ENCODE results near the gene MYL5.
A peak's percentile ranks its signal among the peaks of the same experiment; 100 is the strongest.
"Not testable (repeated sequence)": the region's sequence is repeated elsewhere in the genome, so short reads cannot be mapped to it uniquely, and the experiment has no call there.

The MYL5 gene

GRCh38 chr4:699816-700580 lies 25.7 kb downstream of the MYL5 start:
- FAIRE-seq: no peak

DNA sequence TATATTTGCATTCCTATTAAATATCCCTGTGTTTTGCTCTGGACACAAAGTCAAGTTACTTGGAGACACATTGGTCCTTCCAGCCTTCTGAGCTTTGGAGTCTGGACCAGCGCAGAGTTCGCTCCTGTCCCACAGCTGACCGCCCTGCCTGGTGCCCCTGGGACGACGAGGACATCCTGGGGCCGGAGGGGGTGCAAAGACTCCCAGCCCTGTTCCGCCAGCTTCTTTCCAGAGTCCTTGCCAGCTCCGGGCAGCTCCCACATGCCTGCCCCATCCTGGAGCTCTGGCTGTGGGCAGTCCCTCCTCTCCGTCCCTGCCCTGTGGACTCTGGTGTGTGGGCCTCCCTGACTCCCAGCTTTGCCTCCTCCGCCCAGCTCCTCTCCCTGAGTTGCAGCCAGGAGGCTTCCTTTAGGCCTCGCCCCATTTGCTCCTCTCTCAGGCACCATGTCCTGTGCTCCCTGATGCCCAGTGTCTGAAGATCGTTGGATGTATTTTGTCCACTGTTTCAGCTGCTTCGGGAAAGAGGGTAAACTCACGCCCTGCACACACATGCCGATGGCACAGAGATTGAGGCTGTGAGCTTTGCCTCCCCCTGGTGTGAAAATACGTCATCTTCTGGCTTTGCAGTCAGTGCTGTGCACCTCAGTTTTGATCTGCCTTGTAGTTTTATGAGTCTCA lies 26.4 kb downstream of the MYL5 start:
- TF ChIP-seq TAF1 (IDR thresholded peaks at IDR 0.05; ENCODE audit: borderline replicate concordance, low read depth, low read length) (no peak), POLR2AphosphoS5 (IDR thresholded peaks at IDR 0.05; ENCODE audit: low read depth, low read length) (no peak), POLR2A (IDR thresholded peaks at IDR 0.05; ENCODE audit: low read depth, low read length) (no peak)
- FAIRE-seq: no peak

More at GRCh38 chr4:699816-700580, 25.7 kb downstream of the MYL5 start:
- no peak for TF ChIP-seq POLR2AphosphoS5 (IDR thresholded peaks at IDR 0.05; ENCODE audit: low read depth, low read length)
- no peak for TF ChIP-seq TAF1 (IDR thresholded peaks at IDR 0.05; ENCODE audit: borderline replicate concordance, low read depth, low read length)
- peak; percentile 8; the same call in 1 of the 2 replicates for TF ChIP-seq POLR2A (IDR thresholded peaks at IDR 0.05; ENCODE audit: low read depth, low read length)
- no peak for DNase-seq (ENCODE audit: insufficient read length)

DNA sequence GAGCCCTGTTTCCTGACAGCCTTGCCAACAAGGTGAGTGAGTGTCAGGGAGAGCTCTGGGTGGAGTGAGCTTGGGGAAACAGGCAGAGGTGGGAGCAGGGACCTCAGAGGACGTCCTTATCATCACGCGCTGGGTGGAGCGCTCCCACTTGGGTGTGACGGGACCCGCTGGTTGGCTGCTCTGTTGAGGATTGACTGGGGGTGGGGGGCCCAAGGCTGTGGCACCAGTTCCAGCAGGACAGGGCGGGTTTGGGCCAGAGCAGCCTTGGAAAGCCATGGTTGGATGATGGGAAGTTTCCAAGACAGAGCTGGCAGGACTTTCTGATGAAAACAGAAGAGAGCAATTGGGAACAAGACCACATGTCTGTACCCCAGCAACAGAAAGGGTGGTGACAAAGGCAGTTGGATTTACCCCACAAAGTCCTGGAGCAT lies 28.3 kb downstream of the MYL5 start:
- TF ChIP-seq TAF1 (IDR thresholded peaks at IDR 0.05; ENCODE audit: borderline replicate concordance, low read depth, low read length): no peak
- no peak for TF ChIP-seq POLR2AphosphoS5 (IDR thresholded peaks at IDR 0.05; ENCODE audit: low read depth, low read length)
- no peak for TF ChIP-seq POLR2A (IDR thresholded peaks at IDR 0.05; ENCODE audit: low read depth, low read length)
- no peak for FAIRE-seq
- no peak for DNase-seq (ENCODE audit: insufficient read length)

More for the DNA sequence above, 26.4 kb downstream of the MYL5 start:
- DNase-seq (ENCODE audit: insufficient read length): no peak

- FAIRE-seq (no peak), DNase-seq (ENCODE audit: insufficient read length) (no peak)
- TF ChIP-seq POLR2AphosphoS5 (IDR thresholded peaks at IDR 0.05; ENCODE audit: low read depth, low read length) (no peak), TAF1 (IDR thresholded peaks at IDR 0.05; ENCODE audit: borderline replicate concordance, low read depth, low read length) (no peak), POLR2A (IDR thresholded peaks at IDR 0.05; ENCODE audit: low read depth, low read length) (no peak)
These were observed 29.2 kb downstream of the MYL5 start for GRCh38 chr4:703336-704197.

GRCh38 chr4:704198-704891 lies 30.0 kb downstream of the MYL5 start:
- no peak for FAIRE-seq
- no peak for DNase-seq (ENCODE audit: insufficient read length)
- TF ChIP-seq POLR2A (IDR thresholded peaks at IDR 0.05; ENCODE audit: low read depth, low read length) (no peak), POLR2AphosphoS5 (IDR thresholded peaks at IDR 0.05; ENCODE audit: low read depth, low read length) (no peak)

- no peak for TF ChIP-seq TAF1 (IDR thresholded peaks at IDR 0.05; ENCODE audit: borderline replicate concordance, low read depth, low read length)
- no peak for TF ChIP-seq POLR2A (IDR thresholded peaks at IDR 0.05; ENCODE audit: low read depth, low read length)
- TF ChIP-seq POLR2AphosphoS5 (IDR thresholded peaks at IDR 0.05; ENCODE audit: low read depth, low read length): no peak
- no peak for DNase-seq (ENCODE audit: insufficient read length)
- FAIRE-seq: no peak
These were observed 30.6 kb downstream of the MYL5 start for GRCh38 chr4:704971-705277.

- TF ChIP-seq TAF1 (IDR thresholded peaks at IDR 0.05; ENCODE audit: borderline replicate concordance, low read depth, low read length) (no peak), POLR2A (IDR thresholded peaks at IDR 0.05; ENCODE audit: low read depth, low read length) (no peak; the same call in 1 of the 2 replicates), POLR2AphosphoS5 (IDR thresholded peaks at IDR 0.05; ENCODE audit: low read depth, low read length) (no peak)
- FAIRE-seq (peak; percentile 94), DNase-seq (ENCODE audit: insufficient read length) (peak; percentile 100)
These were observed 31.1 kb downstream of the MYL5 start, which contains the start of gene PCGF3 for GRCh38 chr4:705278-706082. Gene PCGF3, plus strand, starts transcription at chr4:705832. Its CDS starts 27,849 bp downstream, at chr4:733681.

GRCh38 chr4:706083-706633 lies 31.8 kb downstream of the MYL5 start:
- FAIRE-seq; DNase-seq (ENCODE audit: insufficient read length): not testable (repeated sequence)

DNA sequence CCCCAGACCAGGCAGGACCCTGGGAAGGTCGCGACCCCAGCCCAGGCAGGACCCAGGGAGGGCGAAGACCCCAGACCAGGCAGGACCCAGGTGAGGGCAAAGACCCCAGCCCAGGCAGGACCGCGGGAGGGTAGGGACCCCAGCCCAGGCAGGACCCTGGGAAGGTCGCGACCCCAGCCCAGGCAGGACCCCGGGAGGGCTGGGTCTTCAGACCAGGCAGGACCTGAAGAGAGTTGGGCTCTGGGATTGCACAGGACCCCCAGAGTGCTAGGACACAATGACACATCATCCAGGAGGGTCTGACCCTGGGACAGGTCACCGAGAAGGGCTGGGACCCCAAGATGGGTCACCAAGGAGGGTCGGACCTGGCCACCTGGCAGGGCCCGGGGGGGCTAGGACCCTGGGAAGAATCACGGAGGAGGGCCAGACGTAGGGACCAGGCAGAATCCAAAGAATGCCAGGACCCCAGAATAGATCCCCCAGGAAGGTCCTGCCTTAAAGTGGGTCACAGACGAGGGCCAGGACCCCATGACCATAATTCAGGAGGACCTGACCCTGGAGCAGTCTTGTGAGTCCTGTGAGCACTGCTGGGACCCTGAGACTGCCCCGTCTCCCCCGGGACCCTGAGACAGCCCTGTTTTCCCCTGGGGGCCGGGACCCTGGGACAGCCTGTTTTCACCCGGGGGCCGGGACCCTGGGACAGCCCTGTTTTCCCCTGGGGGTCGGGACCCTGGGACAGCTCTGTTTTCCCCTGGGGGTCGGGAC lies 32.7 kb downstream of the MYL5 start:
- no peak for FAIRE-seq
- TF ChIP-seq POLR2A (IDR thresholded peaks at IDR 0.05; ENCODE audit: low read depth, low read length) (no peak), TAF1 (IDR thresholded peaks at IDR 0.05; ENCODE audit: borderline replicate concordance, low read depth, low read length) (no peak), POLR2AphosphoS5 (IDR thresholded peaks at IDR 0.05; ENCODE audit: low read depth, low read length) (no peak)
- DNase-seq (ENCODE audit: insufficient read length): no peak

Data from GM12892 (cell line).